PC-9 (cell line): ENCODE measurements around the gene MCTP1. TPM values are rescaled to one million over a fixed set of nuclear protein-coding genes. Genes with fewer than 3 reads are reported as not detected.

Source experiments
- BruUV-seq: library from RNA; stranded (reverse); fragments of 400-500 nt; replicated peaks from 2 replicates; lab custom pipeline; 2021; lab: Mats Ljungman, UMichigan
- CTCF ChIA-PET: fragments of 300-600 bp; sonication (Branson Sonifier 250); formaldehyde crosslinking; loops from one replicate; lab custom pipeline; 2022; ENCODE audit warnings: antibody characterized with exemption; lab: Charles Lee
- POLR2A ChIA-PET: fragments of 300-600 bp; sonication (Branson Sonifier 250); formaldehyde crosslinking; loops from one replicate; lab custom pipeline; 2022; ENCODE audit warnings: antibody characterized with exemption; ENCODE audit not compliant: unreplicated experiment; lab: Charles Lee
- DNase-seq, 2 experiments: peaks; one replicate each; pipeline versions ENCODE4 v3.0.0 to v3.0.0-alpha.2; 2015 to 2022; ENCODE audit warnings: mixed read lengths in 1 of 2
- H2AFZ ChIP-seq: fragments of 200-600 bp; sonication (generic); 2 replicates; pipeline ENCODE4 v1.8.1; 2017; ENCODE audit warnings: antibody characterized with exemption
- H3F3A ChIP-seq: fragments of 200-600 bp; sonication (generic); 2 replicates; pipeline ENCODE4 v1.8.1; 2017; ENCODE audit warnings: antibody characterized with exemption, mild to moderate bottlenecking, low read depth; ENCODE audit not compliant: insufficient read depth
- H3K27ac ChIP-seq: fragments of 200-600 bp; sonication (generic); 2 replicates; pipeline ENCODE4 v1.6.1; 2016; ENCODE audit warnings: mixed run types
- H3K27me3 ChIP-seq: fragments of 200-600 bp; sonication (generic); 2 replicates; pipeline ENCODE4 v1.6.1; 2016; ENCODE audit warnings: low read depth, mixed run types; ENCODE audit not compliant: insufficient read depth
- H3K36me3 ChIP-seq: fragments of 200-600 bp; sonication (generic); 2 replicates; pipeline ENCODE4 v1.6.1; 2016; ENCODE audit warnings: low read depth, mixed run types
- H3K4me1 ChIP-seq: fragments of 200-600 bp; sonication (generic); replicated peaks from 2 replicates; pipeline ENCODE4 v1.6.1; 2016; ENCODE audit warnings: mixed run types; ENCODE audit not compliant: insufficient read depth
- H3K4me2 ChIP-seq: fragments of 200-600 bp; sonication (generic); 2 replicates; pipeline ENCODE4 v1.6.1; 2017; ENCODE audit warnings: mixed run types
- H3K4me3 ChIP-seq: fragments of 200-600 bp; sonication (generic); 2 replicates; pipeline ENCODE4 v1.6.1; 2016; ENCODE audit warnings: mixed run types
- H3K79me2 ChIP-seq: fragments of 200-600 bp; sonication (generic); 2 replicates; pipeline ENCODE4 v1.6.1; 2017; ENCODE audit warnings: low read depth, mixed run types
- H3K9me2 ChIP-seq: fragments of 200-600 bp; sonication (generic); 2 replicates; pipeline ENCODE4 v1.8.1; 2017; ENCODE audit warnings: mild to moderate bottlenecking; ENCODE audit not compliant: insufficient read depth
- H3K9me3 ChIP-seq: fragments of 200-600 bp; sonication (generic); 2 replicates; pipeline ENCODE4 v1.8.1; 2016; ENCODE audit warnings: low read depth; ENCODE audit not compliant: insufficient read depth
- H4K20me1 ChIP-seq: fragments of 200-600 bp; sonication (generic); 2 replicates; pipeline ENCODE4 v1.8.1; 2017; ENCODE audit not compliant: insufficient read depth
- EZH2 ChIP-seq: fragments of 200-600 bp; sonication (generic); IDR thresholded peaks from 2 replicates; pipeline ENCODE4 v1.8.0; 2017; ENCODE audit warnings: antibody characterized with exemption, low read depth
- intact Hi-C: fragments of 100-400 bp; cut with micrococcal nuclease; formaldehyde crosslinking; loops from one replicate; pipeline ENCODE4 v1.10.0; 2022; ENCODE audit not compliant: unreplicated experiment
- total RNA-seq: library from RNA; stranded (reverse); gene quantifications from 2 replicates; pipeline ENCODE4 v1.2.3, GENCODE V29; 2021
- TF ChIP-seq, protein P1 (sequence below): fragments of 200-600 bp; sonication (generic); conservative IDR thresholded peaks from 2 replicates; pipeline ENCODE4 v1.6.1; 2017; ENCODE audit warnings: mixed run types, antibody characterized with exemption, mild to moderate bottlenecking, moderate library complexity

The MCTP1 gene
- total RNA-seq, 1 experiment from 2014 or later: 3.9 TPM

DNA sequence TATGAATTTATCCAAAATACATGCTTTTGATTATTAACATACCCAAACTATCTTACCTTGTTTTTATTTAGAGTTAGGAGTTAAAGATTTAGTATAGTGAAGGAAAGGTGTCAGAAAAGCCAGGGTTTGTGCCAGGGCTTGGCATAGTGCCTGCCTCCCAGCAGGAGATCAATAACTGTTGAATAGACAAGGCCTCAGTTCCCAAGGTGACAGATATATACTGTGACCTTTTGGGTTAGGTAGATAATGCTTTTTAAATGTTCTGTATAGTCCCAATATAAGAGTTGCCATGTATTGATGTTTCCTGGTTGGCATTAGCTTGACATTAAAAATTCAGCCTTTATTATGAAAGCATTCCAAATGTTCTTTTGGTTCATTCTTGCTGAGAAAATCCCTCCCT lies 121.8 kb downstream of the MCTP1 start:
- POLR2A ChIA-PET: no interaction called here
- H3K9me3 ChIP-seq: no peaks in the 10 kb centered on the region
- CTCF ChIA-PET: no interaction called here

GRCh38 chr5:95162231-95162992 lies 122.5 kb downstream of the MCTP1 start:
- H3K4me3 ChIP-seq: no peak overlapping the region
- H3K9me3 ChIP-seq: no peaks in the 10 kb centered on the region
- no TSS peak for BruUV-seq
- no peaks in the 10 kb centered on the region for H3F3A ChIP-seq
- no peaks in the 10 kb centered on the region for H3K27me3 ChIP-seq
- H4K20me1 ChIP-seq: no peaks in the 10 kb centered on the region
- peaks cover 2% of the 10 kb centered on the region; the same call in 1 of the 2 replicates for H3K9me2 ChIP-seq
- no peak overlapping the region for H2AFZ ChIP-seq
- no peak for DNase-seq
- H3K27ac ChIP-seq: no peak overlapping the region
- intact Hi-C loops: no loop called here
- CTCF ChIA-PET: no interaction called here
- no peaks in the 10 kb centered on the region for H3K4me1 ChIP-seq
- H3K79me2 ChIP-seq: no peaks in the 10 kb centered on the region
- no peaks in the 10 kb centered on the region for H3K36me3 ChIP-seq
- POLR2A ChIA-PET: no interaction called here
- TF ChIP-seq, protein P1, sequence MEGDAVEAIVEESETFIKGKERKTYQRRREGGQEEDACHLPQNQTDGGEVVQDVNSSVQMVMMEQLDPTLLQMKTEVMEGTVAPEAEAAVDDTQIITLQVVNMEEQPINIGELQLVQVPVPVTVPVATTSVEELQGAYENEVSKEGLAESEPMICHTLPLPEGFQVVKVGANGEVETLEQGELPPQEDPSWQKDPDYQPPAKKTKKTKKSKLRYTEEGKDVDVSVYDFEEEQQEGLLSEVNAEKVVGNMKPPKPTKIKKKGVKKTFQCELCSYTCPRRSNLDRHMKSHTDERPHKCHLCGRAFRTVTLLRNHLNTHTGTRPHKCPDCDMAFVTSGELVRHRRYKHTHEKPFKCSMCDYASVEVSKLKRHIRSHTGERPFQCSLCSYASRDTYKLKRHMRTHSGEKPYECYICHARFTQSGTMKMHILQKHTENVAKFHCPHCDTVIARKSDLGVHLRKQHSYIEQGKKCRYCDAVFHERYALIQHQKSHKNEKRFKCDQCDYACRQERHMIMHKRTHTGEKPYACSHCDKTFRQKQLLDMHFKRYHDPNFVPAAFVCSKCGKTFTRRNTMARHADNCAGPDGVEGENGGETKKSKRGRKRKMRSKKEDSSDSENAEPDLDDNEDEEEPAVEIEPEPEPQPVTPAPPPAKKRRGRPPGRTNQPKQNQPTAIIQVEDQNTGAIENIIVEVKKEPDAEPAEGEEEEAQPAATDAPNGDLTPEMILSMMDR: no peak
- TF ChIP-seq EZH2: no peak
- no peak overlapping the region for H3K4me2 ChIP-seq

More for the DNA sequence above, 121.8 kb downstream of the MCTP1 start:
- Histone ChIP-seq H3F3A (no peaks in the 10 kb centered on the region), H3K9me2 (no peaks in the 10 kb centered on the region; the same call in 1 of the 2 replicates), H3K36me3 (no peaks in the 10 kb centered on the region), H3K27ac (no peak overlapping the region), H3K4me3 (no peak overlapping the region), H3K4me1 (no peaks in the 10 kb centered on the region), H3K4me2 (no peak overlapping the region), H3K27me3 (no peaks in the 10 kb centered on the region), H4K20me1 (no peaks in the 10 kb centered on the region), H2AFZ (no peak overlapping the region), H3K79me2 (no peaks in the 10 kb centered on the region)
- DNase-seq: no peak
- intact Hi-C loops: no loop called here
- TF ChIP-seq, protein P1: no peak
- no peak for TF ChIP-seq EZH2
- no TSS peak for BruUV-seq

DNA sequence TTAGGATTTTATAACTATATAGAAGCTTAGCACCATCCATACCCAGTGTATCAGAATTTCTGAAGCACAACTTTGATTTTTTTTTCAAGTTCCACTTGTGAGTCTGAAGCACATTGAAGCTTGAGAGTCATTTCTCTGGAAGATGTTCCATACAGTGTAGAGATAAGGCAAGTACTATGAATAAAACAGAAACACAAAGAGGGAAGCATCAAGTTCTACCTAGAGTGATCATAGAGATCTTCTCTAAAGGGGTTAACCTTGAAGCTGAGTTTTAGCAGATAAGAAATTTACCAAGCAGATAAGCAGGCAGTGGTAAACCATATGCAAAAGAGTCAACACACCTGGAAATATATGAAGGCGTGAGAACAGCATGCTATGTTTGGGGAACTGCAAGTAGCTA lies 125.3 kb downstream of the MCTP1 start:
- ChIA-PET POLR2A (no interaction called here), CTCF (no interaction called here)
- Histone ChIP-seq H3K27me3 (no peaks in the 10 kb centered on the region), H3K79me2 (no peaks in the 10 kb centered on the region), H3K9me2 (0 out of 2 replicates have a peak, but pooled peaks cover 6% of the 10 kb centered on the region), H3K36me3 (no peaks in the 10 kb centered on the region), H4K20me1 (no peaks in the 10 kb centered on the region), H3K4me1 (no peaks in the 10 kb centered on the region), H2AFZ (no peak overlapping the region), H3K4me3 (no peak overlapping the region), H3F3A (no peaks in the 10 kb centered on the region), H3K9me3 (no peaks in the 10 kb centered on the region), H3K4me2 (no peak overlapping the region), H3K27ac (no peak overlapping the region)
- no peak for DNase-seq
- no TSS peak for BruUV-seq
- TF ChIP-seq, protein P1: no peak
- no peak for TF ChIP-seq EZH2
- intact Hi-C loops: no loop called here
